H9 (cell line): ENCODE data around the gene SH3RF3. TPM values are rescaled to one million over a fixed set of nuclear protein-coding genes. Genes with fewer than 3 reads are reported as not detected.

ENCODE experiments used
- DNase-seq: peaks from one replicate; pipeline ENCODE4 v3.0.0-alpha.2; 2017
- H2AFZ ChIP-seq: one replicate; pipeline ENCODE4 v1.6.1; 2013; ENCODE audit warnings: mild to moderate bottlenecking, low read length, control low read depth, moderate library complexity
- H2AK5ac ChIP-seq: 2 replicates; pipeline ENCODE4 v1.6.1; 2013; ENCODE audit warnings: low read length, control low read depth, mixed read lengths; ENCODE audit not compliant: insufficient read length
- H2BK120ac ChIP-seq: one replicate; pipeline ENCODE4 v1.6.1; 2013; ENCODE audit warnings: low read depth, mild to moderate bottlenecking, low read length, control low read depth, inconsistent platforms; ENCODE audit not compliant: poor library complexity, severe bottlenecking
- H2BK12ac ChIP-seq: 2 replicates; pipeline ENCODE4 v1.6.1; 2013; ENCODE audit warnings: low read length, control low read depth, mixed read lengths, low read depth; ENCODE audit not compliant: insufficient read length
- H2BK15ac ChIP-seq: 2 replicates; pipeline ENCODE4 v1.6.1; 2013; ENCODE audit warnings: low read depth, low read length, control low read depth
- H2BK20ac ChIP-seq: one replicate; pipeline ENCODE4 v1.6.1; 2013; ENCODE audit warnings: low read depth, mild to moderate bottlenecking, low read length, control low read depth, inconsistent platforms; ENCODE audit not compliant: poor library complexity, severe bottlenecking
- H2BK5ac ChIP-seq: 2 replicates; pipeline ENCODE4 v1.6.1; 2013; ENCODE audit warnings: low read length, control low read depth, mixed read lengths; ENCODE audit not compliant: insufficient read length
- H3K14ac ChIP-seq: 2 replicates; pipeline ENCODE4 v1.6.1; 2013; ENCODE audit warnings: low read length, control low read depth; ENCODE audit not compliant: insufficient read depth
- H3K18ac ChIP-seq: 2 replicates; pipeline ENCODE4 v1.6.1; 2013; ENCODE audit warnings: low read depth, mild to moderate bottlenecking, mixed read lengths, low read length, control low read depth; ENCODE audit not compliant: insufficient read length
- H3K23ac ChIP-seq: 2 replicates; pipeline ENCODE4 v1.6.1; 2013; ENCODE audit warnings: low read length, control low read depth, mixed read lengths, low read depth; ENCODE audit not compliant: insufficient read length
- H3K23me2 ChIP-seq: 2 replicates; pipeline ENCODE4 v1.6.1; 2013; ENCODE audit warnings: low read depth, mild to moderate bottlenecking, mixed read lengths, low read length, control low read depth; ENCODE audit not compliant: insufficient read length, poor library complexity, severe bottlenecking
- H3K27ac ChIP-seq: 2 replicates; pipeline ENCODE4 v1.5.1; 2013; ENCODE audit warnings: low read length, control low read depth, mixed read lengths, low read depth; ENCODE audit not compliant: insufficient read length
- H3K27me3 ChIP-seq: 2 replicates; pipeline ENCODE4 v1.6.1; 2013; ENCODE audit warnings: low read length, control low read depth, inconsistent platforms; ENCODE audit not compliant: insufficient read depth
- H3K4ac ChIP-seq: 2 replicates; pipeline ENCODE4 v1.6.1; 2013; ENCODE audit warnings: low read depth, mild to moderate bottlenecking, control low read depth, inconsistent platforms, low read length, moderate library complexity
- H3K4me1 ChIP-seq: 2 replicates; pipeline ENCODE4 v1.6.1; 2013; ENCODE audit warnings: low read length, control low read depth, inconsistent platforms; ENCODE audit not compliant: insufficient read depth
- H3K4me2 ChIP-seq: 2 replicates; pipeline ENCODE4 v1.6.1; 2013; ENCODE audit warnings: low read length, control low read depth, mixed read lengths; ENCODE audit not compliant: insufficient read length, insufficient read depth
- H3K56ac ChIP-seq: 2 replicates; pipeline ENCODE4 v1.6.1; 2013; ENCODE audit warnings: low read depth, mild to moderate bottlenecking, mixed read lengths, low read length, control low read depth; ENCODE audit not compliant: insufficient read length
- H3K79me1 ChIP-seq: 2 replicates; pipeline ENCODE4 v1.6.1; 2013; ENCODE audit warnings: low read depth, mild to moderate bottlenecking, moderate library complexity, low read length, control low read depth, inconsistent platforms; ENCODE audit not compliant: insufficient read depth, poor library complexity, severe bottlenecking
- H3K79me2 ChIP-seq: 2 replicates; pipeline ENCODE4 v1.6.1; 2013; ENCODE audit warnings: low read length, control low read depth, inconsistent platforms; ENCODE audit not compliant: insufficient read depth
- H3K9ac ChIP-seq: 2 replicates; pipeline ENCODE4 v1.6.1; 2013; ENCODE audit warnings: low read length, control low read depth, mixed read lengths; ENCODE audit not compliant: insufficient read length; ENCODE audit errors: extremely low read depth
- H3K9me3 ChIP-seq: one replicate; pipeline ENCODE4 v1.6.1; 2013; ENCODE audit warnings: low read depth, low read length, inconsistent platforms; ENCODE audit not compliant: control insufficient read depth
- H3T11ph ChIP-seq: one replicate; pipeline ENCODE4 v1.6.1; 2013; ENCODE audit warnings: mild to moderate bottlenecking, low read length, control low read depth, inconsistent platforms
- H4K20me1 ChIP-seq: one replicate; pipeline ENCODE4 v1.6.1; 2013; ENCODE audit not compliant: control insufficient read depth, insufficient read length, insufficient read depth
- H4K5ac ChIP-seq: 2 replicates; pipeline ENCODE4 v1.6.1; 2013; ENCODE audit warnings: low read depth, mild to moderate bottlenecking, mixed read lengths, low read length, control low read depth; ENCODE audit not compliant: insufficient read length
- H4K8ac ChIP-seq: replicated peaks from 2 replicates; pipeline ENCODE4 v1.6.1; 2013; ENCODE audit warnings: low read length, control low read depth, mixed read lengths, low read depth; ENCODE audit not compliant: insufficient read length
- H4K91ac ChIP-seq: 2 replicates; pipeline ENCODE4 v1.6.1; 2013; ENCODE audit warnings: low read depth, mild to moderate bottlenecking, moderate library complexity, mixed read lengths, low read length, control low read depth; ENCODE audit not compliant: insufficient read length
- H3K27ac Mint-ChIP-seq, 3 experiments: 2 replicates in 2 of 3; 3 replicates in 1 of 3; pipeline ENCODE4 v1.8.0; 2020 to 2021; ENCODE audit warnings: mixed read lengths in 3 of 3, mild to moderate bottlenecking in 1 of 3, moderate library complexity in 1 of 3
- H3K27me3 Mint-ChIP-seq: 2 replicates; pipeline ENCODE4 v1.8.0; 2021; ENCODE audit warnings: low read depth, mild to moderate bottlenecking, moderate library complexity, mixed read lengths
- H3K36me3 Mint-ChIP-seq, 3 experiments: 2 replicates in 2 of 3; 3 replicates in 1 of 3; pipeline ENCODE4 v1.8.0; 2020 to 2021; ENCODE audit warnings: low read depth in 3 of 3, mixed read lengths in 3 of 3; ENCODE audit not compliant: insufficient read depth in 1 of 3
- H3K4me1 Mint-ChIP-seq, 2 experiments: 2 replicates each; pipeline ENCODE4 v1.8.0; 2020; ENCODE audit warnings: mixed read lengths in 2 of 2
- H3K4me3 Mint-ChIP-seq, 2 experiments: 2 replicates in 1 of 2; 3 replicates in 1 of 2; pipeline ENCODE4 v1.8.0; 2020 to 2021; ENCODE audit warnings: mild to moderate bottlenecking in 2 of 2, mixed read lengths in 2 of 2, moderate library complexity in 1 of 2
- H3K9me3 Mint-ChIP-seq, 2 experiments: 2 replicates in 1 of 2; 3 replicates in 1 of 2; pipeline ENCODE4 v1.8.0; 2020; ENCODE audit warnings: mild to moderate bottlenecking in 2 of 2, mixed read lengths in 2 of 2, moderate library complexity in 1 of 2
- WGBS: extraction: QIAGEN DNeasy Blood & Tissue Kit; methylation state at CpG from one replicate; pipeline ENCODE4 v1.1.7; 2013; ENCODE audit warnings: missing lambda C conversion rate, low lambda C conversion rate, mixed read lengths; ENCODE audit not compliant: insufficient read length; ENCODE audit errors: extremely low coverage; 5-methylcytosine and 5-hydroxymethylcytosine counted together
- total RNA-seq: library from RNA; stranded (reverse); gene quantifications from 2 replicates; pipeline ENCODE4 v1.2.1, GENCODE V29; 2021
- TF ChIP-seq, protein P1 (sequence below): fragments of 200-600 bp; sonication (generic); conservative IDR thresholded peaks from 3 replicates; pipeline ENCODE4 v1.8.0; 2021; ENCODE audit warnings: antibody characterized with exemption, mild to moderate bottlenecking

SH3RF3 gene
- total RNA-seq, 1 experiment from 2014 or later = 0.46 TPM

DNA sequence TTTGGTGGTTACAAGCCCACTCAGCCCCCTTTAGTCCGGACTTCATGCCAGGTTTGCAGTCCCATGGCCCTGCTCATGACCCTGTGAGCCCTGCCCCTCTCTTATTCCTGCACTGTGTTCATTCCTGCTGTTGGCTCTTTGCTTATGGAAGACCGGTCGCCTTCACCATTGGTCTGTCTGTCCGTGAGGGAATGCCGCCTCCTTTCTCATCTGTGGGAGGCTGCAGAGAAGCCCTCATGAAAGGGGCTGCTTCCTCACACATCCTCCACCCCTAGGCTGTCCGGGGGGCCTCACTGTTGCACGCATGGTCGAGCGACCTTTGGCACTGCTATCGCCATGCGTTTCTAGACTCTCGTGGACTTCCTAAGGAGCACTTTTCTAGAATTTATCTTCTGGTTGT lies 16.3 kb downstream of the SH3RF3 start:
- no peaks in the 10 kb centered on the region for H3K9me3 Mint-ChIP-seq
- H3K9me3 ChIP-seq = no peaks in the 10 kb centered on the region
- H3K27ac ChIP-seq = no peak overlapping the region
- no peaks in the 10 kb centered on the region for H3K79me2 ChIP-seq
- peak overlapping the region in 1 of 3 experiments; percentile 19; a peak in 1 of 7 replicates for H3K27ac Mint-ChIP-seq
- no peaks in the 10 kb centered on the region for H4K20me1 ChIP-seq
- TF ChIP-seq, protein P1, sequence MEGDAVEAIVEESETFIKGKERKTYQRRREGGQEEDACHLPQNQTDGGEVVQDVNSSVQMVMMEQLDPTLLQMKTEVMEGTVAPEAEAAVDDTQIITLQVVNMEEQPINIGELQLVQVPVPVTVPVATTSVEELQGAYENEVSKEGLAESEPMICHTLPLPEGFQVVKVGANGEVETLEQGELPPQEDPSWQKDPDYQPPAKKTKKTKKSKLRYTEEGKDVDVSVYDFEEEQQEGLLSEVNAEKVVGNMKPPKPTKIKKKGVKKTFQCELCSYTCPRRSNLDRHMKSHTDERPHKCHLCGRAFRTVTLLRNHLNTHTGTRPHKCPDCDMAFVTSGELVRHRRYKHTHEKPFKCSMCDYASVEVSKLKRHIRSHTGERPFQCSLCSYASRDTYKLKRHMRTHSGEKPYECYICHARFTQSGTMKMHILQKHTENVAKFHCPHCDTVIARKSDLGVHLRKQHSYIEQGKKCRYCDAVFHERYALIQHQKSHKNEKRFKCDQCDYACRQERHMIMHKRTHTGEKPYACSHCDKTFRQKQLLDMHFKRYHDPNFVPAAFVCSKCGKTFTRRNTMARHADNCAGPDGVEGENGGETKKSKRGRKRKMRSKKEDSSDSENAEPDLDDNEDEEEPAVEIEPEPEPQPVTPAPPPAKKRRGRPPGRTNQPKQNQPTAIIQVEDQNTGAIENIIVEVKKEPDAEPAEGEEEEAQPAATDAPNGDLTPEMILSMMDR = no peak
- H3K4ac ChIP-seq = no peak overlapping the region
- H2BK15ac ChIP-seq = no peak overlapping the region
- H3K79me1 ChIP-seq = no peaks in the 10 kb centered on the region
- no peak overlapping the region for H3K56ac ChIP-seq
- no peaks in the 10 kb centered on the region for H3K27me3 ChIP-seq
- H3K9ac ChIP-seq = no peak overlapping the region
- H3K4me2 ChIP-seq = no peak overlapping the region
- H2BK5ac ChIP-seq = no peak overlapping the region
- H3T11ph ChIP-seq = no peak overlapping the region
- no peak overlapping the region for H3K23ac ChIP-seq
- no peak overlapping the region for H4K91ac ChIP-seq
- no peak overlapping the region for H2AK5ac ChIP-seq
- H3K23me2 ChIP-seq = no peaks in the 10 kb centered on the region
- no peak overlapping the region for H3K4me3 Mint-ChIP-seq
- H3K14ac ChIP-seq = no peak overlapping the region
- H2BK12ac ChIP-seq = no peak overlapping the region
- DNase-seq = no peak
- H3K4me1 ChIP-seq = no peaks in the 10 kb centered on the region
- H4K5ac ChIP-seq = no peak overlapping the region
- H3K36me3 Mint-ChIP-seq = no peaks in the 10 kb centered on the region
- H3K27me3 Mint-ChIP-seq = peaks cover 7% of the 10 kb centered on the region
- H3K4me1 Mint-ChIP-seq = no peaks in the 10 kb centered on the region
- no peak overlapping the region for H2AFZ ChIP-seq
- no peak overlapping the region for H2BK120ac ChIP-seq
- H3K18ac ChIP-seq = no peak overlapping the region
- WGBS = no CpG with 5 or more reads among the region's 12 CpGs
- H2BK20ac ChIP-seq = no peak overlapping the region
- no peak overlapping the region for H4K8ac ChIP-seq
